Naive B cell (primary cell): Measurements from ENCODE around the gene ALPK3. TPM values are rescaled to one million over a fixed set of nuclear protein-coding genes. Genes with fewer than 3 reads are reported as not detected.
"Not testable (repeated sequence)": the region's sequence is repeated elsewhere in the genome, so short reads cannot be mapped to it uniquely, and the experiment has no call there.

Experiments
- ATAC-seq, 2 donors: fragments of 150-1000 bp; cut with Tn5 transposase; 2 replicates each; pipeline ENCODE4 v1.10.0; 2021; ENCODE audit warnings: low read depth in 2 of 2, mild to moderate bottlenecking in 2 of 2, moderate library complexity in 2 of 2
- DNase-seq: peaks from one replicate; pipeline ENCODE4 v3.0.0; 2022
- H3K27ac Mint-ChIP-seq, 6 donors: one replicate each; pipeline ENCODE4 v1.8.0; 2020 to 2022; ENCODE audit warnings: mild to moderate bottlenecking in 6 of 6, mixed read lengths in 6 of 6, moderate library complexity in 5 of 6, inconsistent platforms in 2 of 6
- H3K27me3 Mint-ChIP-seq, 3 donors: one replicate each; pipeline ENCODE4 v1.8.0; 2021 to 2022; ENCODE audit warnings: mixed read lengths in 3 of 3, mild to moderate bottlenecking in 1 of 3
- H3K36me3 Mint-ChIP-seq, 2 donors: one replicate each; pipeline ENCODE4 v1.8.0; 2020 to 2022; ENCODE audit warnings: mixed read lengths in 2 of 2, inconsistent platforms in 1 of 2, mild to moderate bottlenecking in 1 of 2
- H3K4me1 Mint-ChIP-seq, 3 donors: one replicate each; pipeline ENCODE4 v1.8.0; 2020 to 2022; ENCODE audit warnings: mixed read lengths in 3 of 3, inconsistent platforms in 1 of 3, mild to moderate bottlenecking in 1 of 3, moderate library complexity in 1 of 3
- H3K4me3 Mint-ChIP-seq, 8 donors: one replicate each; pipeline ENCODE4 v1.8.0; 2020 to 2022; ENCODE audit warnings: mild to moderate bottlenecking in 8 of 8, mixed read lengths in 8 of 8, moderate library complexity in 8 of 8, inconsistent platforms in 2 of 8
- H3K9me3 Mint-ChIP-seq, 7 donors: one replicate each; pipeline ENCODE4 v1.8.0; 2020 to 2022; ENCODE audit warnings: mixed read lengths in 7 of 7, mild to moderate bottlenecking in 5 of 7, inconsistent platforms in 2 of 7, moderate library complexity in 1 of 7
- polyA plus RNA-seq, 6 donors: library from polyadenylated mRNA; unstranded; fragments of 300-500 nt; fragmentation: Illumina TruSeq; gene quantifications; one replicate each; pipeline ENCODE4 v1.2.3, GENCODE V29; 2021; ENCODE audit warnings: low read depth in 6 of 6

ALPK3 gene
- polyA plus RNA-seq, 6 donors from 2014 or later, result 0.04 to 0.23 TPM; not detected in 4

DNA sequence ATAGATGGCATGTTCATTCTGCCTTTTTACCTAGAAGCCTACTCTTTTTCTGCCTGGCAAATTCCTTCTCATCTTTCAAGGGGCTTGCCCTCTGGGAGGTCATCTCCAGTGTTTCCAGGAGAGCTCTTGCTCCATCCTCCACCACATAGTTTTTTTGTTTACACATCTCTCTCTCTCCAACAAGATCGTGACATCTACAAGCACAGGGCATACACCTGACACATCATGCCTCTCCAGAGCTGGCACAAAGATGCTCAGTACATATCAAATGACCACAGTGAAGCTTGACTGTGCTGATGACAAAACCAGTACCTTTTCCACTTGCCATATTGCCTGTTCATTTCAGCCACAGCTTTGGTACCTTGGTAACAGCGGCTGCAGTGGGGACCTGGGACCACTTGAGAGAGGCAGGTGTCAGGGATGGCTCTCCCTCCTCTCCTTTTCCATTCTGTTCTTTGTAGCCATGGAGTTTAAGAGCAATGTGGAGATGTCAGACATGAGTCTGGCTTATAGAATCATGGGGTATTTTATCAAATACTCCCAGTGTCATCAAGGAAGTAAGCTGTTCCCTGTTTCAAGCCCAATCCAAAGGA is 15.4 kb downstream of the ALPK3 start:
- ATAC-seq (no peak), DNase-seq (no peak)
- Mint-ChIP-seq H3K27me3 (peaks cover 4 to 19% (median 18%) of the 10 kb centered on the region in 3 donors), H3K36me3 (no peaks in the 10 kb centered on the region), H3K4me1 (no peaks in the 10 kb centered on the region), H3K4me3 (no peak overlapping the region), H3K9me3 (no peaks in the 10 kb centered on the region), H3K27ac (no peak overlapping the region)

- ATAC-seq (no peak), DNase-seq (no peak)
- Mint-ChIP-seq H3K9me3 (no peaks in the 10 kb centered on the region), H3K27ac (peak overlapping the region in 2 of 6 donors; percentile 20 to 56), H3K27me3 (peaks cover 4 to 19% (median 18%) of the 10 kb centered on the region in 3 donors), H3K4me1 (no peaks in the 10 kb centered on the region), H3K36me3 (no peaks in the 10 kb centered on the region), H3K4me3 (no peak overlapping the region)
These were observed 16.5 kb downstream of the ALPK3 start for GRCh38 chr15:84833447-84834228.

- Mint-ChIP-seq H3K9me3 (no peaks in the 10 kb centered on the region), H3K4me3 (no peak overlapping the region), H3K27me3 (peaks cover 4 to 19% (median 18%) of the 10 kb centered on the region in 3 donors), H3K36me3 (no peaks in the 10 kb centered on the region), H3K27ac (no peak overlapping the region), H3K4me1 (no peaks in the 10 kb centered on the region)
- DNase-seq (no peak), ATAC-seq (no peak)
These were observed 17.2 kb downstream of the ALPK3 start for GRCh38 chr15:84834229-84834955.

GRCh38 chr15:84834969-84835368 is 17.8 kb downstream of the ALPK3 start:
- no peak for DNase-seq
- H3K27me3 Mint-ChIP-seq, result peaks cover 4 to 19% (median 18%) of the 10 kb centered on the region in 3 donors
- no peaks in the 10 kb centered on the region for H3K36me3 Mint-ChIP-seq
- H3K4me3 Mint-ChIP-seq, result no peak overlapping the region
- no peak overlapping the region for H3K27ac Mint-ChIP-seq
- no peak for ATAC-seq
- H3K4me1 Mint-ChIP-seq, result no peaks in the 10 kb centered on the region
- no peaks in the 10 kb centered on the region for H3K9me3 Mint-ChIP-seq

DNA sequence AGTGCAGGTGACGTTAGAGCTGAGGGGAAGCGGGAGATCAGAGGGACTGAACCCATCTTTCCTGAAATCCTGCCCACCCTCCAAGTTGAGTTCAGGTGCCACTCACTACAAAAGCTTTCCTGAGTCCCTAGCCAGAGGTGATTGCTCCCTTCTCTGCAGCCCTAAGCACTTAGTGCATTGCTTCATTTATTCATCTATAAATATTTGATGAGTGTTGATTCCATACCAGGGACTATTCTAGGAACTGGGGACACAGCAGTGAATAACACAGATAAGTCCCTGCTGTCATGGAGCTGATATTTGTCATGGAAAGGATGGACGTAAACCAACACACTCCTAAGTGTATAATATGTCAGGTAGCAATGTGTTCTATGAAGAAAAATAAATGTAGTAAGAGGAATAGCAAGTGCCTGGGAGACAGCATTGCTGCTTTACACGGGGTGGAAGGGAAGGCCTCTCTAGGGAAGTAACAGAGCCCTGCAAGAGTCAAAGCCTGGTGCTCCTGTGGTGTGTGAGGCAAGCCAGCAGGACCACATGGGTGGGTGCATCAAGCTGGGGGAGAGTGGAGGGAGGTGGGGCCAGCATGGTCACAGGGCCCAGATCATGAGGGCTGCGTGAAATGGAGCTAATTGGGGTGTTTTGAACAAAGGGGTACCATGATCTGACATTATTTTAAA is 18.6 kb downstream of the ALPK3 start:
- H3K36me3 Mint-ChIP-seq, result no peaks in the 10 kb centered on the region
- H3K4me1 Mint-ChIP-seq, result no peaks in the 10 kb centered on the region
- DNase-seq, result no peak
- H3K4me3 Mint-ChIP-seq, result no peak overlapping the region
- ATAC-seq, result no peak
- H3K27ac Mint-ChIP-seq, result peak overlapping the region in 1 of 6 donors; percentile 26
- no peaks in the 10 kb centered on the region for H3K9me3 Mint-ChIP-seq
- peaks cover 4 to 19% (median 18%) of the 10 kb centered on the region in 3 donors for H3K27me3 Mint-ChIP-seq

DNA sequence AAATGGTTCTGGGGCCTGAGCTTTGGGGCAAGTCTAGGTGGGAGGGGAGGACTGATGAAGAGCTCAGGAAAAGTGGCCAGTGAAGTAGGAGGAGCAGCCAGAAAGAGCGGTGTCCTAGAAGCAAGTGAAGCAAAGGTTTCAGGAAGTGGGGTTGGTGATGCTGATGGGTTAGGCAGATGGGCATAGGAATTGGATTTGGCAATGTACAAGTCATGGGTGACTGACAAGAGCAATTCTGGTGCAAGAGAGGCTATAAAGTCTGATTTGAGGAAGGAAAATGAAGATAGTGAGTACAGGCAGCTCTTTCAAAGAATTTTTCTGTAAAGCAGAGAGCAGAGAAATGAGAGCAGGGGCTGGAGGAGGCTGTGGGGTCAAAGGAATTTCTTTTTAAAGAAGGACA is 19.7 kb downstream of the ALPK3 start:
- H3K4me3 Mint-ChIP-seq, result no peak overlapping the region
- H3K36me3 Mint-ChIP-seq, result no peaks in the 10 kb centered on the region
- no peak for ATAC-seq
- DNase-seq, result no peak
- no peaks in the 10 kb centered on the region for H3K4me1 Mint-ChIP-seq
- H3K9me3 Mint-ChIP-seq, result no peaks in the 10 kb centered on the region
- H3K27ac Mint-ChIP-seq, result peak overlapping the region in 2 of 6 donors; percentile 60 to 72
- peaks cover 8 to 19% (median 18%) of the 10 kb centered on the region in 3 donors for H3K27me3 Mint-ChIP-seq

GRCh38 chr15:84839714-84840113 is 22.6 kb downstream of the ALPK3 start:
- Mint-ChIP-seq H3K4me3 (no peak overlapping the region), H3K4me1 (no peaks in the 10 kb centered on the region), H3K27me3 (peaks cover 8 to 19% (median 18%) of the 10 kb centered on the region in 3 donors), H3K27ac (no peak overlapping the region), H3K36me3 (no peaks in the 10 kb centered on the region), H3K9me3 (no peaks in the 10 kb centered on the region)
- no peak for ATAC-seq
- DNase-seq, result no peak

DNA sequence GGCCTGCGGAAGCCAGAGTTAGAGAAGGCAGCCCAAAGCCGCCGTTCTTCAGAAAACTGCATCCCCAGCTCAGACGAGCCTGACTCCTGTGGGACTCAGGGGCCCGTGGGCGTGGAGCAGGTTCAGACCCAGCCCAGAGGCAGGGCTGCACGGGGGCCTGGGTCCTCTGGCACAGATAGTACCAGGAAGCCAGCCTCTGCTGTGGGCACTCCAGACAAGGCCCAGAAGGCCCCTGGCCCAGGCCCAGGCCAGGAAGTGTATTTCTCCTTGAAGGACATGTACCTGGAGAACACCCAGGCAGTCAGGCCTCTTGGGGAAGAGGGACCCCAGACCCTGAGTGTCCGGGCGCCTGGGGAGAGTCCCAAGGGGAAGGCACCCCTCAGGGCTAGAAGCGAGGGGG is 23.1 kb downstream of the ALPK3 start:
- Mint-ChIP-seq H3K36me3 (no peaks in the 10 kb centered on the region), H3K4me1 (no peaks in the 10 kb centered on the region), H3K27ac (no peak overlapping the region), H3K4me3 (no peak overlapping the region), H3K27me3 (peaks cover 8 to 18% (median 18%) of the 10 kb centered on the region in 3 donors), H3K9me3 (peaks cover 0 to under 1% (median 0%) of the 10 kb centered on the region in 7 donors)
- ATAC-seq (no peak), DNase-seq (no peak)

DNA sequence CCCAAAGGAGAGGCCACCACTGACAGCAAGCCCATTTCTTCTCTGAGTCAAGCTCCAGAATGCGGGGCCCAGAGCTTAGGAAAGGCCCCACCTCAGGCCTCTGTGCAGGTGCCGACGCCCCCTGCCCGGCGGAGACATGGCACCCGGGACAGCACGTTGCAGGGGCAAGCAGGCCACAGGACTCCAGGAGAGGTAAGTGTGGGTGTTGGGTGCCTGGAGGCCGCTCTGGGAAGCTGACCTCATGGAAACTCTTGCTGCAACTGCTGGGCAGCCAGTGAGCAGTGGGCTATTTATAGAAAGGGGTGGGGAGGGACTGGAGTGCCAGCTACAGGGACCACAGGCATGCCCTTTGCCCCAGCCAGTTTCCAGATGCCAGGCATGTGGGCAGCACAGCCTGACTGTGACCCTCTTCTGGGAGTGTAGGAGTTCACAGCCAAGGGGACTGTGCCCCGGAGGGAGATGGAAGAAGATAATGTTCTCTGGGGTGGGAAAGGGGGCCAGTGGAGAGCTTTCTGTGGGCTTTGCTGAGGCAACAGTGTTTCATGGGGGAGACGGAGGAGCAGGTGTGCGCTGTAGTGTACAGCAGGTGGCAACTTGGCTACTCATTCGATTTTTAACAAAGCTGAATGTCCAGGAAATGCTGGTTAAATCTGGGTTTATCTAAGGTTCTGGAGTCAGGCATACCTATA is 23.7 kb downstream of the ALPK3 start:
- Mint-ChIP-seq H3K36me3 (peaks cover 0 to under 1% of the 10 kb centered on the region in 2 donors), H3K4me3 (no peak overlapping the region), H3K4me1 (no peaks in the 10 kb centered on the region), H3K9me3 (peaks cover 0 to 6% (median 0%) of the 10 kb centered on the region in 7 donors), H3K27me3 (peaks cover 5 to 13% (median 12%) of the 10 kb centered on the region in 3 donors), H3K27ac (peak overlapping the region in 3 of 6 donors; percentile 16 to 89 (median 19))
- ATAC-seq, result no peak
- DNase-seq, result no peak

- Mint-ChIP-seq H3K9me3 (peaks cover 5 to 23% (median 15%) of the 10 kb centered on the region in 7 donors), H3K4me3 (no peak overlapping the region), H3K27me3 (peaks cover 0 to 3% (median 0%) of the 10 kb centered on the region in 3 donors), H3K27ac (no peak overlapping the region), H3K36me3 (peaks cover 0 to 16% of the 10 kb centered on the region in 2 donors), H3K4me1 (no peaks in the 10 kb centered on the region)
- no peak for DNase-seq
- ATAC-seq, result no peak
These were observed 25.6 kb downstream of the ALPK3 start for GRCh38 chr15:84842781-84843180.

GRCh38 chr15:84844964-84845363 is 27.8 kb downstream of the ALPK3 start:
- H3K27ac Mint-ChIP-seq, result no peak overlapping the region
- ATAC-seq (no peak), DNase-seq (no peak)
- no peaks in the 10 kb centered on the region for H3K4me1 Mint-ChIP-seq
- H3K9me3 Mint-ChIP-seq, result peaks cover 8 to 34% (median 24%) of the 10 kb centered on the region in 7 donors
- H3K27me3 Mint-ChIP-seq, result peaks cover 0 to 3% (median 0%) of the 10 kb centered on the region in 3 donors
- H3K36me3 Mint-ChIP-seq, result peaks cover 0 to 16% of the 10 kb centered on the region in 2 donors
- no peak overlapping the region for H3K4me3 Mint-ChIP-seq

DNA sequence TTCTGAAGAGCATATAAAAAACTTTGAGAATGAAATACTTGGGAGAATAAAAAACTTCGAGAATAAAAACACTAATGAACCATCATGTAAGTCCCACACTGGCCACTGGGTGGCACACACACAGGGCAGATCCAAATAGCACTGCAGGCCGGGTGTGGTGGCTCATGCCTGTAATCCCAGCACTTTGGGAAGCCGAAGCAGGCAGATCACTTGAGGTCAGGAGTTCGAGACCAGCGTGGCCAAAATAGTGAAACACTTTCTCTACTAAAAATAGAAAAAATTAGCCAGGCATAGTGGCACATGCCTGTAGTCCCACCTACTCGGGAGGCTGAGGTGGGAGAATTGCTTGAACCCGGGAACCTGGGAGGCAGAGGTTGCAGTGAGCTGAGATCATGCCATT is 28.5 kb downstream of the ALPK3 start:
- ATAC-seq, H3K4me1 Mint-ChIP-seq, H3K27me3 Mint-ChIP-seq, H3K4me3 Mint-ChIP-seq, H3K27ac Mint-ChIP-seq: not testable (repeated sequence)
- Mint-ChIP-seq H3K36me3 (peaks cover 0 to 16% of the 10 kb centered on the region in 2 donors), H3K9me3 (peaks cover 8 to 34% (median 24%) of the 10 kb centered on the region in 7 donors)
- DNase-seq, result peak; percentile 3

- no peak for ATAC-seq
- peaks cover 0 to 2% (median 0%) of the 10 kb centered on the region in 3 donors for H3K27me3 Mint-ChIP-seq
- H3K4me3 Mint-ChIP-seq, result no peak overlapping the region
- no peak for DNase-seq
- H3K9me3 Mint-ChIP-seq, result peaks cover 8 to 34% (median 24%) of the 10 kb centered on the region in 7 donors
- peaks cover 0 to 16% of the 10 kb centered on the region in 2 donors for H3K36me3 Mint-ChIP-seq
- no peak overlapping the region for H3K27ac Mint-ChIP-seq
- H3K4me1 Mint-ChIP-seq, result no peaks in the 10 kb centered on the region
These were observed 29.1 kb downstream of the ALPK3 start for GRCh38 chr15:84846269-84846668.
